H1 (cell line): ENCODE measurements around the gene ICAM5. TPM values are rescaled to one million over a fixed set of nuclear protein-coding genes. Genes with fewer than 3 reads are reported as not detected.

Experiments
- CTBP2 ChIP-seq: IDR thresholded peaks from 2 replicates; pipeline ENCODE4 v1.7.0; 2011; ENCODE audit warnings: borderline replicate concordance, mild to moderate bottlenecking, moderate library complexity, mixed read lengths, low read length; ENCODE audit not compliant: insufficient read depth, insufficient read length
- EP300 ChIP-seq, 2 experiments: IDR thresholded peaks; 1 replicate in 1 of 2; 2 replicates in 1 of 2; pipeline ENCODE4 v1.6.1; 2011 to 2012; ENCODE audit warnings: low read depth in 2 of 2, low read length in 2 of 2, mild to moderate bottlenecking in 2 of 2, borderline replicate concordance in 1 of 2, inconsistent platforms in 1 of 2, moderate library complexity in 1 of 2
- FOSL1 ChIP-seq: IDR thresholded peaks from 2 replicates; pipeline ENCODE4 v1.6.1; 2011; ENCODE audit warnings: mild to moderate bottlenecking, low read depth, low read length, moderate library complexity; ENCODE audit not compliant: insufficient read depth
- GABPA ChIP-seq: IDR thresholded peaks from 2 replicates; pipeline ENCODE4 v1.6.1; 2011; ENCODE audit warnings: mild to moderate bottlenecking, low read length, moderate library complexity, borderline replicate concordance; ENCODE audit not compliant: insufficient read depth
- GTF2F1 ChIP-seq: IDR thresholded peaks from 2 replicates; pipeline ENCODE4 v1.6.1; 2012; ENCODE audit warnings: low read depth, low read length, improper control_type of control experiment, borderline replicate concordance
- JUN ChIP-seq: IDR thresholded peaks from 2 replicates; pipeline ENCODE4 v1.6.1; 2011; ENCODE audit warnings: low read depth, mild to moderate bottlenecking, improper control_type of control experiment, low read length
- KDM1A ChIP-seq: fragments of 200-600, 300-600 bp; sonication (generic); IDR thresholded peaks from 2 replicates; pipeline ENCODE4 v1.7.1; 2016; ENCODE audit warnings: mild to moderate bottlenecking, low read length, borderline replicate concordance
- MAFK ChIP-seq: IDR thresholded peaks from 2 replicates; pipeline ENCODE4 v1.6.1; 2012; ENCODE audit warnings: low read depth, mild to moderate bottlenecking, improper control_type of control experiment, low read length
- NANOG ChIP-seq: IDR thresholded peaks from 2 replicates; pipeline ENCODE4 v1.6.1; 2011; ENCODE audit warnings: low read length, low read depth, mild to moderate bottlenecking, inconsistent platforms; ENCODE audit not compliant: insufficient read depth, poor library complexity, severe bottlenecking
- POU5F1 ChIP-seq: IDR thresholded peaks from 2 replicates; pipeline ENCODE4 v1.6.1; 2011; ENCODE audit warnings: low read depth, mild to moderate bottlenecking, low read length, moderate library complexity
- RAD21 ChIP-seq, 2 experiments: IDR thresholded peaks in 1 of 2; conservative IDR thresholded peaks in 1 of 2; 2 replicates each; pipeline ENCODE4 v1.6.1; 2011; ENCODE audit warnings: low read depth in 2 of 2, low read length in 2 of 2, improper control_type of control experiment in 1 of 2, inconsistent platforms in 1 of 2, mild to moderate bottlenecking in 1 of 2, moderate library complexity in 1 of 2
- RXRA ChIP-seq: IDR thresholded peaks from 2 replicates; pipeline ENCODE4 v1.6.1; 2011; ENCODE audit warnings: low read depth, mild to moderate bottlenecking, low read length, moderate library complexity; ENCODE audit not compliant: insufficient read depth
- SP1 ChIP-seq: IDR thresholded peaks from 2 replicates; pipeline ENCODE4 v1.6.1; 2011; ENCODE audit warnings: low read depth, low read length
- SP2 ChIP-seq: IDR thresholded peaks from 2 replicates; pipeline ENCODE4 v1.6.1; 2012; ENCODE audit warnings: mild to moderate bottlenecking, low read length, inconsistent platforms
- SP4 ChIP-seq: IDR thresholded peaks from 2 replicates; pipeline ENCODE4 v1.6.1; 2012; ENCODE audit warnings: low read length, inconsistent platforms
- SUZ12 ChIP-seq: fragments of 200-600 bp; sonication (generic); IDR thresholded peaks from 2 replicates; pipeline ENCODE4 v1.6.1; 2012; ENCODE audit warnings: mild to moderate bottlenecking, inconsistent platforms, low read length, moderate library complexity, mixed read lengths
- TAF1 ChIP-seq: IDR thresholded peaks from 2 replicates; pipeline ENCODE4 v1.6.1; 2011; ENCODE audit warnings: mild to moderate bottlenecking, low read depth, low read length
- TBP ChIP-seq: IDR thresholded peaks from 2 replicates; pipeline ENCODE4 v1.6.1; 2011; ENCODE audit warnings: low read depth, low read length, improper control_type of control experiment
- TCF12 ChIP-seq: IDR thresholded peaks from 2 replicates; pipeline ENCODE4 v1.6.1; 2011; ENCODE audit warnings: low read depth, mild to moderate bottlenecking, low read length
- USF2 ChIP-seq: IDR thresholded peaks from 2 replicates; pipeline ENCODE4 v1.6.1; 2011; ENCODE audit warnings: low read length, improper control_type of control experiment
- ZNF274 ChIP-seq: IDR thresholded peaks from 2 replicates; pipeline ENCODE4 v1.7.0; 2012; ENCODE audit warnings: low read length, borderline replicate concordance; ENCODE audit errors: extremely low read depth
- polyA plus RNA-seq, 7 experiments: library from polyadenylated mRNA; depleted of rRNA in 3 of 7; stranded (reverse) in 5 of 7; unstranded in 2 of 7; fragments of >200 nt in 5 of 7; fragments of 200-250 nt in 2 of 7; gene quantifications; 1 replicate in 5 of 7; 2 replicates in 1 of 7; 4 replicates in 1 of 7; pipeline versions ENCODE4 v1.2.1 to v1.2.3, GENCODE V29; 2011 to 2013; ENCODE audit warnings: missing spikeins in 2 of 7, mixed read lengths in 2 of 7
- total RNA-seq: library from RNA; stranded (reverse); fragmentation: NEBNext Ultra II Directional; extraction: Animal tissue kit (Norgen Biotek cat#: 25700); gene quantifications from 2 replicates; pipeline ENCODE4 v1.2.1, GENCODE V29; 2021
- TF ChIP-seq, protein P1 (sequence below): IDR thresholded peaks from 2 replicates; pipeline ENCODE4 v1.6.1; 2011; ENCODE audit warnings: low read depth, mild to moderate bottlenecking, low read length; ENCODE audit not compliant: insufficient read depth

Gene ICAM5
- total and polyA plus RNA-seq, 2 of the 8 experiments (the other 6 are each of a cell fraction or from before 2014, with no cell fraction given): 3.9 to 4.8 TPM

DNA sequence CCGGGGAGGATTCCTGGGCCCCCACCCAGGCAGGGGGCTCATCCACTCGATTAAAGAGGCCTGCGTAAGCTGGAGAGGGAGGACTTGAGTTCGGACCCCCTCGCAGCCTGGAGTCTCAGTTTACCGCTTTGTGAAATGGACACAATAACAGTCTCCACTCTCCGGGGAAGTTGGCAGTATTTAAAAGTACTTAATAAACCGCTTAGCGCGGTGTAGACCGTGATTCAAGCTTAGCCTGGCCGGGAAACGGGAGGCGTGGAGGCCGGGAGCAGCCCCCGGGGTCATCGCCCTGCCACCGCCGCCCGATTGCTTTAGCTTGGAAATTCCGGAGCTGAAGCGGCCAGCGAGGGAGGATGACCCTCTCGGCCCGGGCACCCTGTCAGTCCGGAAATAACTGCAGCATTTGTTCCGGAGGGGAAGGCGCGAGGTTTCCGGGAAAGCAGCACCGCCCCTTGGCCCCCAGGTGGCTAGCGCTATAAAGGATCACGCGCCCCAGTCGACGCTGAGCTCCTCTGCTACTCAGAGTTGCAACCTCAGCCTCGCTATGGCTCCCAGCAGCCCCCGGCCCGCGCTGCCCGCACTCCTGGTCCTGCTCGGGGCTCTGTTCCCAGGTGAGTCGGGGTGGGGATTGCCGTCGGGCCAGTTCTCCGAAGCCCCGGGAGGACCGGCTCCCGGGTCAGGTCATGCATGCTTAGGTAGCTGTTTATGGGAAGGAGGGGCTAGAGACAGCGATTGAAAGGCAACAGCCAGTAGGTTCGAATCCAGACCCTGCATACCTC, 18.9 kb upstream of the ICAM5 start, which contains the start of gene ICAM1 (continued):
- TF ChIP-seq POU5F1: no peak
- peak; percentile 77; the same call in 1 of the 2 replicates for TF ChIP-seq KDM1A
- TF ChIP-seq SP4: no peak
- TF ChIP-seq CTBP2: no peak
- TF ChIP-seq USF2: no peak
- TF ChIP-seq, protein P1, sequence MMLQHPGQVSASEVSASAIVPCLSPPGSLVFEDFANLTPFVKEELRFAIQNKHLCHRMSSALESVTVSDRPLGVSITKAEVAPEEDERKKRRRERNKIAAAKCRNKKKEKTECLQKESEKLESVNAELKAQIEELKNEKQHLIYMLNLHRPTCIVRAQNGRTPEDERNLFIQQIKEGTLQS: no peak
- TF ChIP-seq GABPA: peak; percentile 45; the same call in 1 of the 2 replicates
- no peak for TF ChIP-seq NANOG
- TF ChIP-seq RXRA: no peak
- no peak for TF ChIP-seq GTF2F1
- no peak for TF ChIP-seq ZNF274
- no peak for TF ChIP-seq EP300 (IDR thresholded peaks at IDR 0.05; ENCODE audit: borderline replicate concordance in 1 of 2, low read depth in 2 of 2, low read length in 2 of 2)
- no peak for TF ChIP-seq SP2
- TF ChIP-seq TBP: no peak; the same call in 1 of the 2 replicates
- TF ChIP-seq SUZ12: peak; percentile 1; the same call in 1 of the 2 replicates
- TF ChIP-seq TCF12: no peak
- no peak for TF ChIP-seq MAFK
- no peak for TF ChIP-seq FOSL1
- TF ChIP-seq JUN: no peak
- no peak for TF ChIP-seq SP1
- no peak; a peak in 1 of 4 replicates for TF ChIP-seq RAD21 (IDR thresholded peaks at IDR 0.05 in 1 of 2, conservative IDR thresholded peaks at IDR 0.05 in 1 of 2; ENCODE audit: low read depth in 2 of 2, low read length in 2 of 2)
- TF ChIP-seq TAF1: peak; percentile 59
